Measurements from ENCODE around the gene TNFRSF4. TPM values are rescaled to one million over a fixed set of nuclear protein-coding genes. Genes with fewer than 3 reads are reported as not detected.

Gene TNFRSF4
- total and polyA plus RNA-seq, 8 donors = 0.55 to 4.5 (median 2.9) TPM; not detected in 4

DNA sequence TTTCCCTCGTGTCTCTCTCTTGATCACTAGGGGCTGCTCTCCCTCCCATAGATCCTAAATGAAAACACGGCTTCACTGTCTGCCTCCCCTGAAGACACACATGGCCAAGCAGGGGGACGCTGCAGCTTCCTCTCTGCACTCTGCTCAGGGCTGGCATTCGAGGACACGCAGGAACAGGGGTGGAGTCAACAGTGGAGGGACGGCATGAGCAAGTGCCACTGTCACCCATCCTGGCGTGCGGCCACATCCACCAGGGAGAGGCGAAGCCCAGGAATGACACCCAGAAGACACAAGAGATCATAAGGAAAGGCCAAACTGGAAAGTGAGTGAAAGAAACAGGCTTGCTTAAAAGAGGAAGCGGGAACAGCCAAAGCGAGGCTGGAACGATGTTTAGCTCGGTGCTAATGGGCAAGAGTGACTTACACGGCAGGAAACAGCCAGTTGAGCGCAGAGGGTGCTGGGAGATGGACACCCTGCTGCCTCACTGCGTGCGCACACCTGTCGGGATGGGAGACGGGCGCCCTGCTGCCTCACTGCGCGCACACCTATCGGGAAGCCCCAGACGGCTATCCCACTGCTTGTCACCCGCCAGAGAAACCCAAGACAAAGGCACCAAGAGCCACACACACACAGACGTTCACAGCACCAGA is 46.1 kb upstream of the TNFRSF4 start:
- Histone ChIP-seq H3K27ac (no peak overlapping the region), H3K9me3 (no peaks in the 10 kb centered on the region), H3K27me3 (no peaks in the 10 kb centered on the region), H3K4me1 (peaks cover 0 to 22% (median 7%) of the 10 kb centered on the region in 4 donors), H3K4me3 (no peak overlapping the region), H3K36me3 (peaks cover 56 to 98% (median 93%) of the 10 kb centered on the region in 4 donors)
- no peak for DNase-seq
- intact Hi-C loops (cut with DNase I; ENCODE audit: low total_unique reads) = no loop called here
- 76 to 89% (median 81%) methylated on average over 18 to 26 of the region's 26 CpGs for WGBS, 5 donors
- TF ChIP-seq, protein P1, sequence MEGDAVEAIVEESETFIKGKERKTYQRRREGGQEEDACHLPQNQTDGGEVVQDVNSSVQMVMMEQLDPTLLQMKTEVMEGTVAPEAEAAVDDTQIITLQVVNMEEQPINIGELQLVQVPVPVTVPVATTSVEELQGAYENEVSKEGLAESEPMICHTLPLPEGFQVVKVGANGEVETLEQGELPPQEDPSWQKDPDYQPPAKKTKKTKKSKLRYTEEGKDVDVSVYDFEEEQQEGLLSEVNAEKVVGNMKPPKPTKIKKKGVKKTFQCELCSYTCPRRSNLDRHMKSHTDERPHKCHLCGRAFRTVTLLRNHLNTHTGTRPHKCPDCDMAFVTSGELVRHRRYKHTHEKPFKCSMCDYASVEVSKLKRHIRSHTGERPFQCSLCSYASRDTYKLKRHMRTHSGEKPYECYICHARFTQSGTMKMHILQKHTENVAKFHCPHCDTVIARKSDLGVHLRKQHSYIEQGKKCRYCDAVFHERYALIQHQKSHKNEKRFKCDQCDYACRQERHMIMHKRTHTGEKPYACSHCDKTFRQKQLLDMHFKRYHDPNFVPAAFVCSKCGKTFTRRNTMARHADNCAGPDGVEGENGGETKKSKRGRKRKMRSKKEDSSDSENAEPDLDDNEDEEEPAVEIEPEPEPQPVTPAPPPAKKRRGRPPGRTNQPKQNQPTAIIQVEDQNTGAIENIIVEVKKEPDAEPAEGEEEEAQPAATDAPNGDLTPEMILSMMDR (IDR thresholded peaks at IDR 0.05) = no peak
- TF ChIP-seq POLR2AphosphoS5 (IDR thresholded peaks at IDR 0.05) (no peak), EP300 (IDR thresholded peaks at IDR 0.05) (no peak), POLR2A (IDR thresholded peaks at IDR 0.05) (no peak)

DNA sequence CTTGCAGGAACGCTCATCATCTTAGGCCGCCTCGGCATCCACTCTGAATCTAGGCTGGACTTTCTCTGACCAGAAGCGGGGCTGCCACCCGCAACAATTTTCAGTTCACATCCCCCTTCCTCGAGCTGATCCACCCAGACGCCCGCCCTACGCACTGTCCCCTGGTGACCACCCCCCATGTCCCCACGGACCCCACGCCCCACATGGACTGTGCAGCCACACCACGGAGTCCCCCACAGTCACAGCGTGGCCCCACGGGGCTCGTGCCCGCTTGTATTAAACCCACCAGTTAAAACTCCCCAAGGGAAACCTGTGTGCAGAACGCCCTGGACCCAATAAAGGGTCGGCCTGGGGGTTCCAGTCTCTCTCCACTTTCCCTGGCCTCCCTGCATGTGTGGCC is 45.6 kb upstream of the TNFRSF4 start:
- TF ChIP-seq, protein P1 (IDR thresholded peaks at IDR 0.05) = no peak
- no peak for DNase-seq
- intact Hi-C loops (cut with DNase I; ENCODE audit: low total_unique reads) = no loop called here
- Histone ChIP-seq H3K27me3 (no peaks in the 10 kb centered on the region), H3K4me1 (peaks cover 0 to 16% (median 5%) of the 10 kb centered on the region in 4 donors), H3K9me3 (no peaks in the 10 kb centered on the region), H3K36me3 (peaks cover 57 to 98% (median 93%) of the 10 kb centered on the region in 4 donors), H3K27ac (no peak overlapping the region), H3K4me3 (no peak overlapping the region)
- WGBS, 5 donors = 91 to 97% (median 94%) methylated on average over 18 of the region's 18 CpGs

DNA sequence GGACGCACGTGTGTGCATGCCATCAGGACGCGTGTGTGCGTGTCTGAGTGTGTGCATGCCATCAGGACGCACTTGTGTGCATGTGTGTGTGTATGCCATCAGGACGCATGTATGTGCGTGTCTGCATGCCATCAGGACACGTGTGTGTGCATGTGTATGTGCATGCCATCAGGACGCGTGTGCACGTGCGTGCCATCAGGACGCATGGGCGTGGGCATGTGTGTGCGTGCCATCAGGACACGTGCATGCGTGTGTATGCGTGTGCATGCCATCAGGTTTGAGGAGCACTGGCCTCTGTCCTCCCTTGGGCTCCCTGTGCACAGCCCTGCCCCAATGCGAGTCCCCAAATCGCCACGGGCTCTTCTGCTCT is 45.2 kb upstream of the TNFRSF4 start:
- H3K36me3 ChIP-seq = peaks cover 59 to 98% (median 93%) of the 10 kb centered on the region in 4 donors
- 91 to 94% (median 92%) methylated on average over 22 of the region's 22 CpGs for WGBS, 5 donors
- intact Hi-C loops (cut with DNase I; ENCODE audit: low total_unique reads) = no loop called here

DNA sequence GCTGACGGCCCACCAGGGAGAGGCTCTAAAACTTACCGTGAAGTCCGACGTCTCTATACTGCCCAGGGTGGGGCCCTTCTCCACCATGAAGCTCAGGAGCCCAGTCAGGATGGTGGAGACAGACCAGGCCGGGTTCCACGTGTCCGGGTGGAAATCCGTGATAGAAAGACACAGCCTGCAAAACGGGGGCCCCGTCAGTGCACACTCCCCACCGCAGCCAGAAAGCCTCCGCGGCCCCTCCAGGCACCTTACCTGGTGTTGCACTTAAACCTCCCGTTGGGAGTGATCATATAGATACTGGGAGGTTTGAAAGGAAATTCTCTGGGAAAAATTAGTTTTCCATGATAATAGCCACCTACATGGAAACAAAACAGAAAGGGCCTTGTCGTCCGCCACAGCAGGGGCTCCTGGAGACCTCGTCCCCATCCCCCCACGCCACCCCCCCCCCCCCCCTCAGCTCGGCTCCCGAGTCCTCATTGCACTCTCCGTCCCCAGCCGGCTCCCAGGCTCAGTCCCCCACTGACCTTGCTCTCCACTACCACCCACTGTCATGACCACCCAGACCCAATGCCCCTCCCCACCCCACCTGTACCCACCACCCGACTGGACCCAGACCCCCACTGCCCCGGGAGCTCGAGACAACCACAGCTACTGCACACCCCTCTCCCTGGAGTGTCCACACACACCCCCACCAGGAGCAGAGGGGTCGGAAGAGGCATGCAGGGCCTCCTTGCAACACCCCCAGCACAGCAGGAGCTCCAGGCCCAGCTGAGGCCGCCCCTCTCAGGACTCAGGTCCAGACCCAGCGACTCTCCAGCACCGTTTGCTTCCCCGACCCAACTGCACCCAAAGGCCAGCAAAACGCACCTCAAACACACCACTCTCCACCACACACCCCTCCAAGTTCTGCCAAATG is 43.3 kb upstream of the TNFRSF4 start:
- no peak overlapping the region for H3K4me3 ChIP-seq
- no peak overlapping the region for H3K27ac ChIP-seq
- 84 to 95% (median 94%) methylated on average over 25 to 31 of the region's 31 CpGs for WGBS, 5 donors
- no peaks in the 10 kb centered on the region for H3K9me3 ChIP-seq
- intact Hi-C loops (cut with DNase I; ENCODE audit: low total_unique reads) = no loop called here
- peaks cover 48 to 98% (median 93%) of the 10 kb centered on the region in 4 donors for H3K36me3 ChIP-seq
- no peak for TF ChIP-seq POLR2AphosphoS5 (IDR thresholded peaks at IDR 0.05)
- TF ChIP-seq EP300 (IDR thresholded peaks at IDR 0.05) = no peak
- TF ChIP-seq, protein P1 (IDR thresholded peaks at IDR 0.05) = no peak
- no peak for TF ChIP-seq POLR2A (IDR thresholded peaks at IDR 0.05)
- H3K27me3 ChIP-seq = no peaks in the 10 kb centered on the region
- peaks cover 0 to 15% (median 5%) of the 10 kb centered on the region in 4 donors for H3K4me1 ChIP-seq
- DNase-seq = no peak

More for the DNA sequence above, 45.2 kb upstream of the TNFRSF4 start:
- Histone ChIP-seq H3K4me1 (peaks cover 0 to 15% (median 5%) of the 10 kb centered on the region in 4 donors), H3K9me3 (no peaks in the 10 kb centered on the region), H3K27ac (no peak overlapping the region), H3K4me3 (no peak overlapping the region), H3K27me3 (no peaks in the 10 kb centered on the region)
- TF ChIP-seq EP300 (IDR thresholded peaks at IDR 0.05) (no peak), POLR2A (IDR thresholded peaks at IDR 0.05) (no peak), POLR2AphosphoS5 (IDR thresholded peaks at IDR 0.05) (no peak)
- DNase-seq = no peak
